Measurements from ENCODE around the gene A4GALT. TPM values are rescaled to one million over a fixed set of nuclear protein-coding genes. Genes with fewer than 3 reads are reported as not detected.

The A4GALT gene
- total and polyA plus RNA-seq, 11 donors: 30.7 to 230 (median 67.2) TPM

GRCh38 chr22:42702675-42703074, 18.0 kb downstream of the A4GALT start:
- peaks cover 13 to 82% (median 57%) of the 10 kb centered on the region in 12 donors for H3K4me1 ChIP-seq
- H3K27ac ChIP-seq: peak overlapping the region in 7 of 12 donors; percentile 9 to 95 (median 92)
- DNase-seq (peak in 1 of 5 donors; percentile 22), ATAC-seq (no peak)
- no peak overlapping the region for H3K4me3 ChIP-seq
- H3K9me3 ChIP-seq: no peaks in the 10 kb centered on the region
- intact Hi-C loops (cut with DNase I): no loop called here
- no peaks in the 10 kb centered on the region for H3K27me3 ChIP-seq
- 86 to 95% (median 94%) methylated on average over 8 to 13 of the region's 13 CpGs for WGBS, 4 donors
- TF ChIP-seq, protein P1, sequence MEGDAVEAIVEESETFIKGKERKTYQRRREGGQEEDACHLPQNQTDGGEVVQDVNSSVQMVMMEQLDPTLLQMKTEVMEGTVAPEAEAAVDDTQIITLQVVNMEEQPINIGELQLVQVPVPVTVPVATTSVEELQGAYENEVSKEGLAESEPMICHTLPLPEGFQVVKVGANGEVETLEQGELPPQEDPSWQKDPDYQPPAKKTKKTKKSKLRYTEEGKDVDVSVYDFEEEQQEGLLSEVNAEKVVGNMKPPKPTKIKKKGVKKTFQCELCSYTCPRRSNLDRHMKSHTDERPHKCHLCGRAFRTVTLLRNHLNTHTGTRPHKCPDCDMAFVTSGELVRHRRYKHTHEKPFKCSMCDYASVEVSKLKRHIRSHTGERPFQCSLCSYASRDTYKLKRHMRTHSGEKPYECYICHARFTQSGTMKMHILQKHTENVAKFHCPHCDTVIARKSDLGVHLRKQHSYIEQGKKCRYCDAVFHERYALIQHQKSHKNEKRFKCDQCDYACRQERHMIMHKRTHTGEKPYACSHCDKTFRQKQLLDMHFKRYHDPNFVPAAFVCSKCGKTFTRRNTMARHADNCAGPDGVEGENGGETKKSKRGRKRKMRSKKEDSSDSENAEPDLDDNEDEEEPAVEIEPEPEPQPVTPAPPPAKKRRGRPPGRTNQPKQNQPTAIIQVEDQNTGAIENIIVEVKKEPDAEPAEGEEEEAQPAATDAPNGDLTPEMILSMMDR (IDR thresholded peaks at IDR 0.05): no peak
- no peaks in the 10 kb centered on the region for H3K36me3 ChIP-seq

GRCh38 chr22:42701694-42702093, 19.0 kb downstream of the A4GALT start:
- no peaks in the 10 kb centered on the region for H3K36me3 ChIP-seq
- WGBS, 4 donors: 47 to 60% (median 56%) methylated on average over 7 to 8 of the region's 8 CpGs
- H3K4me3 ChIP-seq: no peak overlapping the region
- intact Hi-C loops (cut with DNase I): no loop called here
- H3K27me3 ChIP-seq: no peaks in the 10 kb centered on the region
- no peaks in the 10 kb centered on the region for H3K9me3 ChIP-seq
- TF ChIP-seq, protein P1 (IDR thresholded peaks at IDR 0.05): no peak
- no peak for TF ChIP-seq POLR2A (IDR thresholded peaks at IDR 0.05)
- H3K4me1 ChIP-seq: peaks cover 13 to 84% (median 60%) of the 10 kb centered on the region in 12 donors
- ATAC-seq (no peak), DNase-seq (peak in 1 of 5 donors; percentile 40)
- peak overlapping the region; percentile 47 to 99 (median 93) for H3K27ac ChIP-seq

DNA sequence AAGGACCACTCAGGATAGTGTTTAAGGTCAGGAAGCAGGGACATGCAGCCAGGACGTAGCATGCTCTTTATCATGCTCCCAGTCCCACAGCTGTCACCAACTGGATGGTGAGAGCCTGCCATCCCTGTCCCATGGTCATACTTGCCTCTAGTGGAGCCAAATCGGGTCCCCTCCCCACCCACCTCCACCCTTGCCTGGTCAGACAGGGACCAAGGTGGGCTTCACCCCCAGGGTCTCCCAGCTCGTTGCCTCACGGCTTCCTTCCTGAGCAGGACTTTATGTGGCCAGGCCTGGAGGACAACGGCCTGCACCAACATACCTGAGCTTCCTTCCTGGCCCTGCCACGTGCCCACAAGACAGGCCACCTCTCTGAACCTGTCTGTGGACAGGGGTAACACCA, 19.8 kb downstream of the A4GALT start:
- no peaks in the 10 kb centered on the region for H3K36me3 ChIP-seq
- intact Hi-C loops (cut with DNase I): no loop called here
- no peak for ATAC-seq
- no peak for TF ChIP-seq POLR2A (IDR thresholded peaks at IDR 0.05)
- TF ChIP-seq, protein P1 (IDR thresholded peaks at IDR 0.05): no peak
- peak overlapping the region in 11 of 12 donors; percentile 88 to 99 (median 94) for H3K27ac ChIP-seq
- no peaks in the 10 kb centered on the region for H3K27me3 ChIP-seq
- peaks cover 13 to 91% (median 64%) of the 10 kb centered on the region in 12 donors for H3K4me1 ChIP-seq
- H3K4me3 ChIP-seq: no peak overlapping the region
- no peaks in the 10 kb centered on the region for H3K9me3 ChIP-seq
- WGBS, 4 donors: 39 to 61% (median 54%) methylated on average over 5 to 6 of the region's 6 CpGs
- peak in 1 of 5 donors; percentile 40 for DNase-seq

DNA sequence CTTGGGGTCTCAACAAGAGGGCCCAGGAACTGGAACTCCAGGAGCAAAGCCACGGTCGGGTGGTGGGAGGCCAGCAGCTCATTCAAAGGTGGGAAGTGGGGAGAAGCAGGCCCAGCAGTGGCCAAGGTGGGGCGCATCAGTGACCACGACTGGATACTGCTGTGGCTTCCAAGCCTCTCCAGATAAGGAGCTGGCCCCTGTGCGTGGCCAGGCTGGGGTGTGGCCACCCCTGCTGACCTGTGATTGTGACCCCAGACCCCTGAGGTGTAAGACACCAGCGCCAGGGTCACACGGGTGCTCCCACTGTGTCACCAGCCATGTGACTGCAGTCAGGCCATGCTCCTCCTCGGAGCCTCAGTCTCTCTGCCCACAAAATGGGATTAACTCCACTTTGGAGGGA, 20.3 kb downstream of the A4GALT start:
- TF ChIP-seq, protein P1 (IDR thresholded peaks at IDR 0.05): no peak
- no peak for TF ChIP-seq POLR2A (IDR thresholded peaks at IDR 0.05)
- Histone ChIP-seq H3K27ac (peak overlapping the region in 11 of 12 donors; percentile 88 to 99 (median 94)), H3K27me3 (no peaks in the 10 kb centered on the region), H3K4me1 (peaks cover 16 to 96% (median 66%) of the 10 kb centered on the region in 12 donors), H3K36me3 (peaks cover 0 to 3% (median 0%) of the 10 kb centered on the region in 9 donors), H3K9me3 (no peaks in the 10 kb centered on the region), H3K4me3 (no peak overlapping the region)
- DNase-seq: no peak
- intact Hi-C loops (cut with DNase I): no loop called here
- 74 to 100% (median 77%) methylated on average over 3 to 8 of the region's 8 CpGs for WGBS, 4 donors
- no peak for ATAC-seq

Measured in heart left ventricle (tissue), 16 donors.